DOHH2 (cell line): Measurements from ENCODE around the gene ZNF76.

Experiments
- EZH2phosphoT487 ChIP-seq: fragments of 200-600 bp; sonication (generic); IDR thresholded peaks from 2 replicates; pipeline ENCODE4 v1.6.1; 2017; ENCODE audit warnings: borderline replicate concordance, mild to moderate bottlenecking, antibody characterized with exemption, low read length, moderate library complexity, mixed read lengths
- TF ChIP-seq, protein P1 (sequence below): fragments of 200-600 bp; sonication (generic); IDR thresholded peaks from one replicate; pipeline ENCODE4 v1.5.1; 2014; ENCODE audit warnings: antibody characterized with exemption, mild to moderate bottlenecking, low read depth, low read length; ENCODE audit not compliant: poor library complexity, severe bottlenecking

- TF ChIP-seq, protein P1, sequence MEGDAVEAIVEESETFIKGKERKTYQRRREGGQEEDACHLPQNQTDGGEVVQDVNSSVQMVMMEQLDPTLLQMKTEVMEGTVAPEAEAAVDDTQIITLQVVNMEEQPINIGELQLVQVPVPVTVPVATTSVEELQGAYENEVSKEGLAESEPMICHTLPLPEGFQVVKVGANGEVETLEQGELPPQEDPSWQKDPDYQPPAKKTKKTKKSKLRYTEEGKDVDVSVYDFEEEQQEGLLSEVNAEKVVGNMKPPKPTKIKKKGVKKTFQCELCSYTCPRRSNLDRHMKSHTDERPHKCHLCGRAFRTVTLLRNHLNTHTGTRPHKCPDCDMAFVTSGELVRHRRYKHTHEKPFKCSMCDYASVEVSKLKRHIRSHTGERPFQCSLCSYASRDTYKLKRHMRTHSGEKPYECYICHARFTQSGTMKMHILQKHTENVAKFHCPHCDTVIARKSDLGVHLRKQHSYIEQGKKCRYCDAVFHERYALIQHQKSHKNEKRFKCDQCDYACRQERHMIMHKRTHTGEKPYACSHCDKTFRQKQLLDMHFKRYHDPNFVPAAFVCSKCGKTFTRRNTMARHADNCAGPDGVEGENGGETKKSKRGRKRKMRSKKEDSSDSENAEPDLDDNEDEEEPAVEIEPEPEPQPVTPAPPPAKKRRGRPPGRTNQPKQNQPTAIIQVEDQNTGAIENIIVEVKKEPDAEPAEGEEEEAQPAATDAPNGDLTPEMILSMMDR = no peak
- TF ChIP-seq EZH2phosphoT487 = no peak
Observed at GRCh38 chr6:35236223-35236622, 23.3 kb upstream of the ZNF76 start.
